IPS DF 4.7 (cell line): ENCODE results near the gene RPS6KA2.

Experiments used
- DNase-seq: peaks from one replicate; pipeline ENCODE4 v3.0.0-alpha.2; 2013; ENCODE audit warnings: low spot score; ENCODE audit errors: extremely low read depth

The RPS6KA2 gene

DNA sequence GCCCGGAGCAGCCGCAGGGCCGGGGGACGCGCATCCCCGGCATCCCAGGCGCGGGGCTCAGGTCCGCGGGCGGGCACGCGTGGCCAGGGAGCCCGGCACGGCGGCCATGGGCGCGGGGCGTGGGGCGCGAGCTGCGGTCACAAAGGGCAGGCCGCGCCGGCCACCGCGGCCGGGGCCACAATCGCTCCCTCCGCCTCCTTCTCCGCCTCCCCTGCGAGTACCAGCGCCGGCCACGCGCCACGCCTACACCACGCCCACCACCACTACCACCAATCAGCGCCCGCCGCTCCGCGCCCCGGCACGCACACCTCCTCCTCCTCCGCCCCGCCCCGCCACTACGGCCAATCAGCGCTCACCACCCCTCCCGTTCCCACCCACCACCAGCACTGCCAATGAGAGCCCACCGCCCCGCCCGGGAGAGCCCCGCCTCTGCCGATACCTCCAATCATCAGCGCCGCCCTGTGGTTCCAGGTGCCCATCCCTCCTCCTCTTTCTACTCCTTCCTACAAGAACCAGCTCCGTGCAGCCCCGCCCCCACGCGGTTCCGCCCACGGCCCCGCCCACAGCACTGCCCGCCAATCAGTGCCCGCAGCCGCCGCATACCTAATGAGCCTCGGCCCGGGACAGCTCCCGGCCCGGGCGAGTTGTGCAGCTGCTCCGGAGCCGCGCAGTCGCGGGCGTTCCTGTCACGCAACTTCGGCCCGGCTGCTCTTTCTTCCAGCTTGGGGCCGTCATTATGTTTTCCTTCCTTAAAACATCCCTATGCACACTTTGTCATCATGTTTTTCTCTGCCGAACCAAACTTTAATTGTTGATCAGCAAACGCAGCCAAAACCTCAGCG lies at the start of gene RPS6KA2:
RPS6KA2 (minus strand) TSS at position 219 of the 842 bp plus-strand sequence. CDS start 232 bp downstream, outside the sequence.
- peak; percentile 82 for DNase-seq

DNA sequence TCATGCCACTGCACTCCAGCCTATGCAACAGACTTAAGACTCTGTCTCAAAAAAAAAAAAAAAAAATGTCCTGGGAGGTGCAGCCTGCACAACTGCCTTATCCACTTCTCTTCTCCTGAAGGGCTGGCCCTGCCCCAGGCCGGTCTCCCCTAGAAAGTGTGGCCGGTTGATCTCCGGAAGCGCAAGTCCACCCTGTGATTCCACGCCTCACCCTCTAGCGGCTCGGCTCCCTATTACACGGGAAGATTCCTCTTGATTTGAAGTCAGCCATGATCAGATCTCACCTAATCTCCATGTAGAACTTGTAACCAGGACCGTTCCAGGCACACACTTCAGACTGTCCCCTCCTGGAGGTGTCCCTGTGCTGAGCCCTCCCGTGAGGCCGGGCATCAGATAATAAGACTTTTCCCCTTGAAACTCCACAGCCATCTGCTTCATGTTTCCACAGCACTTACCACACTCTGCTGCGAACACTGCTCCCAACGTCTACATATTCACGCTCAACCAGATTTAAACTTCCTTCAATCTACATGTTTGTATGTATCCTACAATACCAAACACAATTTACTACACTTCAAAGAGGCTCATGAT lies 49.3 kb upstream of the RPS6KA2 start:
- no peak for DNase-seq

DNA sequence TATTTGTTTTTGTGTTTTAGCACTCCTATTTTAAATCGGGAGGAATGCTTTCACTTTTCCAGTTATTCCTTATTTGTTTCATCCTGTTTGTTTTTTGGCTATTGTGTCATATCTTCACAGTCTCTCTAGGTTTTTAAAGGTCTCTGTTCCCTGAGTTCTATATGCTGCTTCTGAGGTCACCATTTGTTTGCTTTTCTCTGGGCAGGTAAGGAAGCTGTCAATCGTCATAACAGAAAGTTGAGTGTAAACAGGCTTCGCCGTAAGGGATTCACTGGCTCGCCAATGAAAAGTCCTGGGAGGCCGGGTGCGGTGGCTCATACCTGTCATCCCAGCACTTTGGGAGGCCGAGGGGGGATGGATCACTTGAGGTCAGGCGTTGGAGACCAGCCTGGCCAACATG lies 48.7 kb upstream of the RPS6KA2 start:
- DNase-seq: no peak

DNA sequence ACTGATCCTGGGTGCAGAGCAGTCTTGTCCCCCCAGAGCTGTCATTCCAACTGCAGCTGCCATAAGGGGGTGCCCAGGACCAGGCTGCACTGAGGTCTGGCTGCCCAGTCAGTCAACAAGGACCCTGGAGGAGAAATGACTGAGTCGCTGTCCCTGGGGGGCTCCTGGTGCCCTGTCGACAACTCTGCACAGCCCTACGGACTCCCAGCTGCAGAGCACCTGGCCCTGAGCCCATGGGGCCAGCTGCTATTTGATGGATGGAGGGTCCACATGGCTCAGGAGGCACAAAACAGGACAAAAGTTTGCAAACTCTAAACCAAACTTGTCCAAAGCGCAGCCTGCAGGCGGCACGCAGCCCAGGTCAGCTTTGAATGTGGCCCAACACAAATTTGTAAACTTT lies 46.3 kb upstream of the RPS6KA2 start:
- DNase-seq: no peak

DNA sequence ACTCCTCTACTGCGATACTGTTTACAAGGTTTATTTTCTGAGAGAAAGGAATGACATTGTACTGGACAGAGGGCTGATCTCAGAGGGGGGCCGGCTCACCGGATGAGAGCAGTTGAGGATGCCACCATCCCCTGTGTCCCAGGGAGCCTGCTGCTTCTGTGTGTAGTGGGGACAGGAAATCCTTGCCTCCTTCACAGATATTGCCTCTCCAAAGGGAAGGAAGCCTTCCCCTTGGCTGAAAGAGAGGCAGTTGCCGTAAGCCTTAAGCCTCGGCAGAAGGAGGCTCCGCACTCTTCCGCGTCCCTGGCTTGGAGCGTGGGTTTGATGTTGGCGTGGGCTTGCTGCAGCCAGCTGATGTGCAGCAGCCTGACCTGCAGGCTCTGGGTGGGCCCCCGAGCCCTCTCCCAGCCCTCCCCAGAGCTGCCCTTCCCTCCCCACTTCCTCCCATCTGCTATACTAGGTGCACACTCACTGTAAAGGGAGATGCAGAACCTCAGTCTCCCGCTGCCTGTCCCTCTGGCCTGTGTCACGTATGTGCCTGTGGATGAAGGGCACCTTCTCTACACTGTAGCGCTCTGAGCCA lies 45.7 kb upstream of the RPS6KA2 start:
- DNase-seq: no peak

DNA sequence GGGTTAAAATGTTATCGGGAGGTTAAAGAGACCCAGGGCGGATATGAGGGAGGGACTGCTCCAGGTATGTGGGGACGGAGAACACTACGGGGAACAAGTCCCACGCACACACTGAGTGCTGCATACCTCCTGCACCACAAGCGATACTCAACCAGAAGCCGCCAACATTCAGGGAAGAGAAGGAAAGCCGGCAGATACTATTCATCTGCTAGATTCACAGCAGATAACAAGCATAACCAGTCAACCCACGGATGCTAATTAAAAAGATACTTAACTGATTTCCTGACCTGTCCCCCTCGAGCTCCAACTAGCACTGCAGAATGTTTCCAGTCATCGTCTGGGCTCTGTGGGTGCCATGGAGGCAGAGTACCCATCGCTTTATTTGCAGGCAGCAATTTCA lies 45.1 kb upstream of the RPS6KA2 start:
- no peak for DNase-seq

DNA sequence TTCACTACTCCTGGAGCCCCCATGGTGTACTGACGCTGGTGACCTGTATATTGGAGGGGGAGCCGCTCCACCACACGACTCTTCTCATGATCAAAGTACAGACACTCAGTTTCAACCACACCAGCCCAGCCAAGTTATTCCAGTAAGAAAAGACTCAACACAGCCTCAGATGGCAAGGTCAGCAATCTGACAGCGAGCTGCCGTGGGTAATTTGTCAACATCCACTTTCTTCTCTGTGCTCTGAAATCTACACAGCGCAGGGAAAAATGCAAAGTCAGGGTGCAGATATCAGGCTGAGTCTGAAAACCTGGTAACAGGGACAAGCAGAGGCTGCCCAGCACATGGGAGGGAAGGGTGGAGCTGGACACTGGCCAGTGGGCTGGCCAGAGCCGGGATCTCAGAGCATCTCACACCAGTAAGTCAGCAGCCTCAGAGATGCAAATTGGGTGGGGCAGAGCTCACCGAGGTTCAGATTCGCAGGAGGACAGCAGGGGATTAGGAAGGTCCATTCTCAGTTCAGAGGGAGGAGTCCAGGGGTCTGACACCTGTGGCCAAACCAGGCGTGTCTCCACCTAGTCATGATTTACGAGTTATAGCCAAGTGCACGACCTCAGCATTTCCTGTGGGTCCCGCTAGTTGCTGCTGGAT lies 44.5 kb upstream of the RPS6KA2 start:
- DNase-seq: no peak

DNA sequence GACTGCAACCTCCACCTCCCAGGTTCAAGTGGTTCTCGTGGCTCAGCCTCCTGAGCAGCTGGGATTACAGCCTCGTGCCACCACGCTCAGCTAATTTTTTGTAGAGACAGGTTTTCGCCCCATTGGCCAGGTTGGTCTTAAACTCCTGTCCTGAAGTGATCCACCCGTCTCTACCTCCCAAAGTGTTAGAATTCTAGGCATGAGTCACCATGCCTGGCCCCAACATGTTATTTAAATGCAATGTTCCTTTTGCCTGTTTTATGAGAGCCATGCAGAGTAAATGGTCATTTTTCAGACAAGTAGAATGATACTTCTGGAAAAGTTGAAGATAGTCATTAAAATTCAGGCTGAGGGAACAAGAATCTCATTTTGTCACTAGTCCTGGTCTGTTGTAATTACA lies 43.8 kb upstream of the RPS6KA2 start:
- DNase-seq: no peak

DNA sequence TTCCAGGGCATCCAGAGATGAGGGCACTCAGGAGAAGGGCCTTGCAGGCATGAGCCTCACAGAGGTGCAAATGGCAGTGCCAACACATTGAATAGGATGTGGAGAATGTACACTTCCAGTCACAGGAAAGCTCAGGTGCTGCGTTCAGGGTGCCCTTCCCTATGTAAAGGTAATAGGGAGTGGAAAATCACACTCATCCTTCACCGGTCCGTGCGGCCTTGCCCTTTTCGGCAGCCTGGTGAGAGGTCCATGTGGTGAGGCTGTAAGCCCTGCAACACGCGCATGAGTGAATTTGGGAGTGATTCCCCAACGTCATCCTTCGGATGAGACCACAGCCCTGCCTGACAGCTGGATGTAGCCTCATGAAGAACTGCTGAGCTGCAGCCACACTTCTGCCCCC lies 43.0 kb upstream of the RPS6KA2 start:
- DNase-seq: no peak

DNA sequence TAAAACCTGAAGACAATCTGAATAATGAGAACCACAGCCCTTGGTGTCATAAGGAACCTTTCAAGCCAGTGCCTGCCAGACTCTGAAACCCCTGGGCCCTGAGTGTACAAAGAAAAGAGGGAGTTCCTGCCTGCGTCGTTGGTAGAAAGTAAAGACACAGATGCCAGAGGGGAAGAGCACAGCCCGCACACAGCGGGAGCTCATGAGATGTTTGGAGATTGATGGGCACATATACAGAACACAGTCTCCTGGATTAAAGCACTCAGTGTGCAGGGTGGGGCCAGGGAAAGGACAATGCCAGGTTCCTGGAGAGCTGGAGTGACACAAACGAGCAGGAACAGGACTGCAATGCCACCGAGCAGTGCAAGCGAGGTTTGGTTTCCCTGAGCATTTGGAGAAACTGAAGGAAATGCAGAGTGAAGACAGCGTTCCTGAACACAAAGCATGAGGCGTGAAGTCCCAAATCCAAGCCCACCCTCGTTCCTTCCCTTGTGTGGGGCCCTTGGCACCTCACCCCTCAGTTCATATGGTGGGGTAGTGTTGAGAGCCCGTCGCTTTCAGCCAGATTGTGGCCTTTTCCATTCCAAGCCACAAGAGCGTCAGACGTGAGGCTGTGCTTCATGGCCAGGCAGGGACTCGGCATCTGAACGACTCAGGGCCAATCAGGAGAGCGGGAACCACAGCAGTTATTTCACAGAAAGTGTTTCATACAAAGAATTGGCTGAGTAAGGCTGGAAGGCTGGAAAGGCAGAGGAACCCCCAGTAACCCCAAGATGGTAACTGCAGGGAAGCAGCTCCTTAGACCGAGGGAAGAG lies 41.0 kb upstream of the RPS6KA2 start:
- no peak for DNase-seq

DNA sequence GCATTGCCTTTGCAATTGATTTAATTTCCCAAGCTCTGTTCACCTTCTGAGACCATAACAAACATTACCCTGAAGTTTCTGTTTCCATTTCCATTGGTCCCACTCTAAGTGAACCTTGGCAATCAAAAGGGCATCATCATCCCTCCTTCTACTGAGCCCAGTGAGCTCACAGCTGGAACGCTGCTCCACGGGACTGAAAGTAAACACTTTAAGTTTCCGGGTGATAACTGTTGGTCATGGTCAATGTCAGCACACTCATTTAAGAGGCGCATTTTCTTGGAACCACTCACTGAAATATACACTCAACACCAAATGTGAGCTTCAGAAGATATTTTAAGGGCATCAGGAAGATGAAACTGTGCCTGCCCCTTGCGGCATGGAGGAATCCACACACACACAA lies 37.1 kb upstream of the RPS6KA2 start:
- DNase-seq: no peak

DNA sequence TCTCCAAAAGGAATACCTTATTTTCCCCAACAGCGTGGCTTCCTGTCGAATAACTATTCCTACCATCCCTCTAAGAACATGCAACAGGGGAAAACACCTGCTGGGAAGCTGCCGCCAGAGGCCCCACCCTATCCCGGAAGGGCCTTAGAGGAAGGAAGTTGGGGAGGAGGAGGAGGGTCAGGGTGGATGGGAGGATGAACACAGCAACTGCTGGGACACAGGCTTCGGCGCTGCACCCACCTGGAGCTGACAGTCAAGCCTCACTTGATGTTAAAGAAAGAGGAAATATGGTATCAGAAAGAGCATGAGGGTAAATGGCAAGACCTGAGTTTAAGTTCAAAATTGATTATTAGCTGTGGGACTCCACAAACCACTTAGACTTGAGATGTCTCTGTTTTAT lies 36.5 kb upstream of the RPS6KA2 start:
- no peak for DNase-seq

DNA sequence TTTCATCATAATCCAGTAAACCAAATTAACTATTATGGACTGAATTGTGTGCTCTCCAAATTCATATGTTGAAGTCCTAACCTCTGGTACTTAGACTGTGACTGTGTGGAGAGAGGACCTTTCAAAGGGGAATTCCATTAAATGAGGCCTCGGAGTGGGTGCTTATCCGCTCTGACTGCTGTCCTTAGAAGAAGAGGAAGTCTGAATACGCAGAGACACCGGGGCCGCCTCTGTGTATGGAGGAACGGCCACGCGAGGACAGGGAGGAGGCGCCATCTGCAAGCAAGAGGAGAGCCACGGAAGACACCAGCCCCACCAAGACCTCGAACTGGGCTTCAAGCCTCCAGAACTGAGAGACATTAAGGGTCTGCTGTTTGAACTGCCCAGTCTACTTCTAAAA lies 35.6 kb upstream of the RPS6KA2 start:
- no peak for DNase-seq

DNA sequence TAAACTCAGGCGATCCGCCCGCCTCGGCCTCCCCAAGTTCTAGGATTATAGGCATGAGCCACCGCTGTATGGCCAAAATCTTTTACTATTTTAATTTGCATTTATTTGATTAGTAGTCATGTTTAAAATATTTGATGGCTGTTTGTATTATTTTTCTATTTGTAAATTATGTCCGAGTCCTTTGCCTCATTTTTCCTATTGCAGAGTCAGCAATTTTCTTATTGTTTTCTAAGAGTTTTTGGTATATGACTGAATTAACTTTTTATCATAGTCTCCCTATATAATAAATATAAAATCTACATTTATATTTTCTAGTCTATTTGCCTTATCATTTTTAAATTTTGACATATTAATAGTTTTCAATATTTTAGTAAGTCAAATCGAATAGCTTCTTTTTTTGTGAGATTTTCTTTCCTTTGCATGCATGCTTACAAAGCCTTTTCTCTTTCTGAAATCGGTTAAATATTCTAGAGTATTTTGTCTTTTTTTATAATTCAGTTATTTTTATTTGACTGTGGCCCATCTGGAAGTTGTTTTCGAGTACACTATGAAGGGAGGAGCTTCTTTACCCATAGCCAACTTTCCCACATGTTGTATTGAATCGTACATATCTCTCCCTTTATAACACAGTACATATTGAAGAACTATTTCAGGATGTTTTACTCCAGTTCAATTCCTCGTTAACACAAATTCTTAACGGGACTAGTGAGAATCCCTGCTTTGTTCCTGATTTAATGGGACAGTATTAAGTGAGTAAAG lies 34.5 kb upstream of the RPS6KA2 start:
- no peak for DNase-seq

DNA sequence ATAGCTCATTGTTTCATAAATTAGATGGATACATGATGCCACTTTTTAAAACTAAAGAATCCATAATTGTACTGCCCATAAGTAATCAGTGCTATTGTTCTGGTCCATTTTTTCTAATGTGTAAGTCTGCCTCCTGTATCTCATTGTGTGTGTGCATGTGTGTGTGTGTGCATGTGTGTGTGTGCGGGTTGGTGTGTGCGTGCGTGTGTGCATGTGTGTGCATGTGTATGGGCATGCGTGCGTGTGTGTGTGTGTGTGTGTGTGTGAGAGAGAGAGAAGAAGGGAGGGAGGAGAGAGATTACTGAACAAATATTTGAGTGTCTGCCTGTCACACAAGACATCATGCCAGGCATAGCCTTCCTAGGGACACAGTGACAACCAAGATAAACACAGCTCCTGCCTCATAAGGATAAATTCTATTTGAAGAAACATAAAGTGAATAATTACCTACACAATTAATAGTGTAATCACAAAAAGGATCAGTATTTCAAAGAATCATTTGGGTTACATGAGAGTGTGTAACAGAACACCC lies 33.2 kb upstream of the RPS6KA2 start:
- DNase-seq: no peak

DNA sequence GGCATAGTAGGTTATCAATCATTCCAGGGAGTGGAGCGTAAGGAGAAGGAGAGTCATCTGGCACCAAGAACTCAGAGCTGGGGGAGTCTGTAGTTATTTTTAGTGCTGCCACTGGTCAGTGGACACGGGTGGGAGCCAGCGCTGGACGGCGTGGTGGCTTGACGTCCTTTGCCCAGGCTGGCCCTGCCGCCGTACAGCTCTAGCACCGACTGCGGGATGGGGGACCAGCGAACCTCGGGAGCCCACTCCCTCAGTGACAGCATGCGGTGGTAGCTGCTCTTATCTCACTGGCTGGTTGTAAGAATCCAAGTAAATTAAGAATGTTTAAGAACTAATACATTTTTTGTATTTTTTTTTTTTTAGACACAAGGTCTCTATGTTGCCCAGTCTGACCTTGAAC lies 32.5 kb upstream of the RPS6KA2 start:
- DNase-seq: no peak

DNA sequence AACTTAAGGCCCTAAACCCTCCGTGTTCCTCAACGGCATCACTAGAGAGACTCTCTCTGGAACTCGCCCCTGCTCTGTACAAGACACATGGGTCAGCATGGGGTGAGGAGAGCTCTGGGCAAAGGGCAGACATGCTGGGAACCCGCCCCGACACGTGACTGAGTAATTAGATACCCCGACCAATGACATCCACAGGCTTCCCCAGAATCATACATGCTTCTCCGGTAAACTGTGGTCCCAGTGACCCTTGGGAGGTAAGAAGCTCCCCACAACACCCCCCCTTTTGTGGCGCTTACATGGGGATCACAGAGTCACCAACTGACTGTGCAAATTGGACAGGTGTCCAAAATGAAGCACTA lies 31.7 kb upstream of the RPS6KA2 start:
- DNase-seq: no peak

DNA sequence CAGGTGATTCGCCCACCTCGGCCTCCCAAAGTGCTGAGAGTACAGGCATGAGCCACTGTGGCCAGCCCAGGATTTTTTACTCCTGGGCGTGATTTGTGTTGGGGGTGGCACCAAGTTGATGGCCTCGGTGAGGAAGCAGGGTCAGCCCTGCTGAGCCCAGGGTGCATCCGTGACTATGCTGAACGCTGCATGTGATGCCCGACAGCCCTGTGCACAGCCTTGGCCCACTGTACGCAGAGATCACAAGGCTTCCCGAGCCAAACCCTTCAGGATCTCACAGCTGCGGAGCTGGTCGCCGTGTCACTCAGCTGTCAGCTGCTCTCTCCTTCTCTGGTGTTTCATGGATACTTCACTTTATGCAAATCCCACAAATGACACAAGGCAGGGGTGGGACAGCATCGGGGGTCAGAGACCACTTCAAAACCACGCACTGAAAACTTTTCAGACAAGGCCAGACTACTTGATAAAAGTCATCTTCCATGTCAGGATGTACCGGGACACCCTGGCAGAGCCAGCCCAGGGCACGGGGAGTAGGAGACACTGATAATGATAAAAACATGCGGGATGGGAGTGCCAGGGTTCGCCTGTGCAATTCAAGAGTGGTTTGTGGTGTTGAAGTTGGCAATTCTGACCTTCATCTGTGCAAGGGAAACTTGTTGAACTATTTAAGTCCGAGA lies 31.2 kb upstream of the RPS6KA2 start:
- DNase-seq: no peak

DNA sequence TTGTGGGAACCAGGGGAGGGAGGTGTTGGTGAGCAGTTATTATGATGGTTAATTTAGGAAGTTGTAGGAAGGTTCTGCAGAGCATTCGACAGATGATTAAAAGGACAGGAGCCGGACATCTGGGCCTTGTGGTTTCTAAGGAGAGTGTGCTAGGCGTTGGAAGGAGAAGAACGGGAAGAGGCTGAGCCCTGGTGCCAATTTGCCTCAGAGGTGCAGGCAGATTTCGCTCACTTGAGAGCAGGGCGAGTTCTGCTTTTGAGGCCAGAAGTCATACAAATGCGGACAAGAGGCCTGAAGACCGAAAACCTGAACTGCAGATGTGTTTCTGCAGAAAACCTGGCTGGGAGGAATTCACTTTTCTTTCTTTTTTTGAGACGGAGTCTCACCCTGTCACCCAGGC lies 30.5 kb upstream of the RPS6KA2 start:
- no peak for DNase-seq
